ENCODE results near the gene PRDM1. TPM values are rescaled to one million over a fixed set of nuclear protein-coding genes. Genes with fewer than 3 reads are reported as not detected.

PRDM1 gene
- total and polyA plus RNA-seq, 2 of the 13 experiments (the other 11 are each of a cell fraction or from before 2014, with no cell fraction given) = 0.13 TPM; not detected in 1

- H3K4me1 ChIP-seq (ENCODE audit: insufficient read depth, low read length) = no peaks in the 10 kb centered on the region
- no peak overlapping the region for H2AFZ ChIP-seq (ENCODE audit: low read length)
- TF ChIP-seq HIVEP1 (CRISPR knock-in tag; IDR thresholded peaks at IDR 0.05) (no peak), GMEB2 (CRISPR knock-in tag; IDR thresholded peaks at IDR 0.05; ENCODE audit: low read depth) (no peak), ZNF580 (CRISPR knock-in tag; IDR thresholded peaks at IDR 0.05; ENCODE audit: borderline replicate concordance, low read depth) (no peak), RFXAP (CRISPR knock-in tag; IDR thresholded peaks at IDR 0.05; ENCODE audit: borderline replicate concordance) (no peak), ZBTB38 (CRISPR knock-in tag; IDR thresholded peaks at IDR 0.05) (no peak), ZMAT3 (CRISPR knock-in tag; conservative IDR thresholded peaks at IDR 0.05) (no peak), BCL6 (CRISPR knock-in tag; IDR thresholded peaks at IDR 0.05) (no peak), MTF2 (CRISPR knock-in tag; IDR thresholded peaks at IDR 0.05; ENCODE audit: borderline replicate concordance) (no peak), ZNF672 (CRISPR knock-in tag; IDR thresholded peaks at IDR 0.05) (no peak), ZNF567 (CRISPR knock-in tag; IDR thresholded peaks at IDR 0.05; ENCODE audit: borderline replicate concordance) (no peak), ZNF160 (CRISPR knock-in tag; IDR thresholded peaks at IDR 0.05) (no peak), ATF1 (CRISPR knock-in tag; IDR thresholded peaks at IDR 0.05) (no peak), ZSCAN22 (CRISPR knock-in tag; IDR thresholded peaks at IDR 0.05) (no peak), ZFP36L1 (CRISPR knock-in tag; IDR thresholded peaks at IDR 0.05) (no peak), SOX13 (IDR thresholded peaks at IDR 0.05) (no peak), SOX13 (CRISPR knock-in tag; conservative IDR thresholded peaks at IDR 0.05 in 1 of 2, IDR thresholded peaks at IDR 0.05 in 1 of 2) (no peak), NFE2 (CRISPR knock-in tag; IDR thresholded peaks at IDR 0.05) (no peak), ZNF460 (CRISPR knock-in tag; IDR thresholded peaks at IDR 0.05; ENCODE audit: borderline replicate concordance) (no peak), MYNN (CRISPR knock-in tag; IDR thresholded peaks at IDR 0.05; ENCODE audit: low read depth) (no peak), ZNF451 (CRISPR knock-in tag; IDR thresholded peaks at IDR 0.05) (no peak), ZNF766 (CRISPR knock-in tag; IDR thresholded peaks at IDR 0.05; ENCODE audit: borderline replicate concordance) (no peak)
- no peaks in the 10 kb centered on the region for H3K79me2 ChIP-seq (ENCODE audit: insufficient read depth, low read length)
- FAIRE-seq = no peak
- peaks cover 1 to 4% of the 10 kb centered on the region in 2 experiments; a peak in 3 of 5 replicates for H3K27me3 ChIP-seq (ENCODE audit: control insufficient read depth in 1 of 2, insufficient read depth in 2 of 2, low read length in 2 of 2)
- H3K9ac ChIP-seq (ENCODE audit: insufficient read depth, low read depth, low read length) = no peak overlapping the region
- H3K4me2 ChIP-seq (ENCODE audit: low read depth, low read length) = no peak overlapping the region
- DNase-seq (ENCODE audit: low spot score) = no peak
- no peaks in the 10 kb centered on the region for H3K36me3 ChIP-seq (replicated peaks in 1 of 2; ENCODE audit: control insufficient read depth in 1 of 2, insufficient read depth in 2 of 2, low read length in 2 of 2)
- BruUV-seq (replicated peaks) = no TSS peak
- ChIA-PET CTCF (ENCODE audit: low intra/inter-chr PET ratio, low total read pairs) (no interaction called here), POLR2A (no interaction called here)
- intact Hi-C loops (cut with micrococcal nuclease; ENCODE audit: unreplicated experiment) = no loop called here
- ATAC-seq = no peak
- in situ Hi-C loops (cut with HindIII; ENCODE audit: extremely low pct_ligation_motif_present, low pct_unique_long_range_greater_than_20kb) = no loop called here
- H3K9me3 ChIP-seq (ENCODE audit: low read length) = no peaks in the 10 kb centered on the region
- WGBS (ENCODE audit: low lambda C conversion rate) = 3% methylated on average over 4 of the region's 4 CpGs
- no peaks in the 10 kb centered on the region for H4K20me1 ChIP-seq (ENCODE audit: insufficient read depth, low read length)
- H3K27ac ChIP-seq (ENCODE audit: extremely low read length, insufficient read depth, low read length) = no peak overlapping the region
- H3K4me3 ChIP-seq (replicated peaks in 1 of 3; ENCODE audit: insufficient read depth in 1 of 3, low read depth in 2 of 3, low read length in 3 of 3) = no peak overlapping the region
These were observed 66.8 kb downstream of the PRDM1 start for GRCh38 chr6:106152952-106153351.
